LNCAP (cell line): ENCODE measurements around the gene OR9I1.

Experiments
- TF ChIP-seq, protein P1 (sequence below): fragments of 450-650 bp; IDR thresholded peaks from 2 replicates; pipeline ENCODE4 v1.5.1; 2017; ENCODE audit warnings: mild to moderate bottlenecking

Gene OR9I1, protein sequence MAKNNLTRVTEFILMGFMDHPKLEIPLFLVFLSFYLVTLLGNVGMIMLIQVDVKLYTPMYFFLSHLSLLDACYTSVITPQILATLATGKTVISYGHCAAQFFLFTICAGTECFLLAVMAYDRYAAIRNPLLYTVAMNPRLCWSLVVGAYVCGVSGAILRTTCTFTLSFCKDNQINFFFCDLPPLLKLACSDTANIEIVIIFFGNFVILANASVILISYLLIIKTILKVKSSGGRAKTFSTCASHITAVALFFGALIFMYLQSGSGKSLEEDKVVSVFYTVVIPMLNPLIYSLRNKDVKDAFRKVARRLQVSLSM

DNA sequence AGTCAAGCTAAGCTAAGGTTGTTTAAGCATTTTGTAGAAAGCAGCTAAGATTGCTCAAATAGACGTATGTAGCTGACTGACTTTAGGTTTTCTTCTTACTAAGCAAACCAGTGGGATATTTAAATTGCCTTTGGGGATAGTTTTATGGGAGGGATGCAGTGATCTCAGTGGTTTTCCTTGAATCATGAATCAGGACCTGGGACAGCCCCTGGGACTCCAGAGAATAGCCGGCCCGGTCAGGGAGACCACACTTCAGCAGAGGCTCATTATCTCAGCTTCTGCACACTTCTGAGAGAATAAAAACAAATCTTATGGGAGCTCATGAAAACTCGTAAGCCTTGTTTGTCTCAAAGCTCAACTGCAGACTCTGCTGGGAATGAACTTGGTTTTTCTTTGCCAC, at the start of gene OR9I1:
OR9I1 (minus strand) TSS at position 62 of the 400 bp plus-strand sequence. CDS start 6,086 bp downstream, outside the sequence.
- TF ChIP-seq, protein P1, sequence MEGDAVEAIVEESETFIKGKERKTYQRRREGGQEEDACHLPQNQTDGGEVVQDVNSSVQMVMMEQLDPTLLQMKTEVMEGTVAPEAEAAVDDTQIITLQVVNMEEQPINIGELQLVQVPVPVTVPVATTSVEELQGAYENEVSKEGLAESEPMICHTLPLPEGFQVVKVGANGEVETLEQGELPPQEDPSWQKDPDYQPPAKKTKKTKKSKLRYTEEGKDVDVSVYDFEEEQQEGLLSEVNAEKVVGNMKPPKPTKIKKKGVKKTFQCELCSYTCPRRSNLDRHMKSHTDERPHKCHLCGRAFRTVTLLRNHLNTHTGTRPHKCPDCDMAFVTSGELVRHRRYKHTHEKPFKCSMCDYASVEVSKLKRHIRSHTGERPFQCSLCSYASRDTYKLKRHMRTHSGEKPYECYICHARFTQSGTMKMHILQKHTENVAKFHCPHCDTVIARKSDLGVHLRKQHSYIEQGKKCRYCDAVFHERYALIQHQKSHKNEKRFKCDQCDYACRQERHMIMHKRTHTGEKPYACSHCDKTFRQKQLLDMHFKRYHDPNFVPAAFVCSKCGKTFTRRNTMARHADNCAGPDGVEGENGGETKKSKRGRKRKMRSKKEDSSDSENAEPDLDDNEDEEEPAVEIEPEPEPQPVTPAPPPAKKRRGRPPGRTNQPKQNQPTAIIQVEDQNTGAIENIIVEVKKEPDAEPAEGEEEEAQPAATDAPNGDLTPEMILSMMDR: no peak

DNA sequence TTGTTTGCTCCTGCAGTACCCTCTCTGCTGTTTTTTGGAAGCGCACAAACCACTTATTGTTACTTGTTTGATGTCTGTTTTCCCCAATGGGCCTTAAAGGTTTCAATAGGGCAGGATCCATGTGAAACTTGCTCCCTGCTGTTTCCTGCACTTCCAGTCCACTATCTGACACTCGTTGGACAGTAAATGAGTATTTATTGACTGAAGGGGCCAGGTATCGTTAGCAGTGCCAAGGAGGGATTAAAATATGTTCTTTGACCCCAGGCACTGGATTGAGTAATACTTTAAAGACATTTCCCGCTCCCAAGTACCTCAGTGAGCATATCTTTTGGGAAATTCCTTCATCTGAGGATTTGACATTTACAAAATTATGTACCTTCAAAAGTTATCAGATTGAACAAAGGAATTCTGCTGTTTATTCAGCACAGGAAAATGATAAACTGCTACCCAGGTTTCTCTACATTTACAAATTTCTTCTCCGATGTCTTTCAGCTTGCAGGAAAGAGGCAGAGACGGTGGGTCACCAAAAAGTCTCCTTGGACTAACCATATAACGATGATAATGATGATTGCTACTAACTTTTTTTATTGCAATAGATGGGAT, 40.3 kb upstream of the OR9I1 start:
- TF ChIP-seq, protein P1: no peak

DNA sequence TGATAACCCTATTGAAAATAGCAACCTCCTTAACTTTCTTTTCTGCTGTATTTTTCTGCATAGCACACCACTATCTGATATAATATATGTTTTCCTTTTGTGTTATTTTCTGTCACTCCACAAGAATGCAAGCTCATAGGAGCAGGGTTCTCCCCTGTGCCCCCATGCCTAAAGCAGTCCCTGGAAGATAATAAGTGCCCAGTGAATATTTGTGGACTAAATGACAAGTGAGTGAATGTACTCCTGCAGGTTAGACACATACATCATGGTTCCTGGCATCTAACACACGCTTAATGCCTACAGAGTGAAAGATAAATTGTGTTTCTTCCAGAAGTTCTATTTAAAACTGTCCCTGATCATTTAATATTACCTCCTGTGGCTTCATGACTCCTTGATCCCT, 39.7 kb upstream of the OR9I1 start:
- TF ChIP-seq, protein P1: no peak

DNA sequence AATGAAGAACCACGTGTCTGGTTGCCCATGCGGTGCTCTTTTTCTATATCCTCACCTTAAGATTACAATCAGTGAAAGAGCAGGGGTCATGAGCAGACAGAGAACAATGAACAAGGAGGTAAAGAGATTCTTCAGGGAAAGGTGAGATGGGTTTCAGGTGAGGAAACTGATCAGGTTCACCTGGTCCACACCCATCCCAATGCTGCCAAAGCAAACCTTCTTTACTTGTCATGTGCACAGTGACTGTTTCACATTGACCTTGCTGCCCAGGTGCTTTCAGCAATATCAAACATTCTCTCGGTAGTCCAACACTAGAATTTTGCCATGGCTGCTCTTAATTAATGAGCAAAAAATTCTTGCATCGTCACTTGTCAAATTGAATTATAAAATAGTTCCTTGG, 39.1 kb upstream of the OR9I1 start:
- TF ChIP-seq, protein P1: no peak

DNA sequence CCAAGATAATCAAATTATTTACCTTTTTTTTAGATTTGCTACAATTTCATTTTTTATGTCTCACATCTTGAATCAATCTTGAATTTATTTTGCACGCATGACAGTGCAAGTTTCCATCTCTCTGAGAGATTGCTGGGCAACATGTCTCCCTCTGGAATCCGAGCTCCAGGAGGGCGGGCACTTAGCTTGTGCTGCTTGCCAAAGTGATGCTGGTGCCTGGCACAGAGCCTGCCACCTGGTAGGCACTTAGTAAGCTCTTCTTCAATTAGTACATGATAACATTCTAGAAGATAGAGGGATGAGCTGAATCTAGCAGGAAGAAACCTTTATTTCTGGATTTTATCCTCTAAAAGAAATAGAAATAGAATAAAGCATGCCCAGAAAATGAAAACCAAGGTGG, 27.5 kb upstream of the OR9I1 start:
- TF ChIP-seq, protein P1: no peak

DNA sequence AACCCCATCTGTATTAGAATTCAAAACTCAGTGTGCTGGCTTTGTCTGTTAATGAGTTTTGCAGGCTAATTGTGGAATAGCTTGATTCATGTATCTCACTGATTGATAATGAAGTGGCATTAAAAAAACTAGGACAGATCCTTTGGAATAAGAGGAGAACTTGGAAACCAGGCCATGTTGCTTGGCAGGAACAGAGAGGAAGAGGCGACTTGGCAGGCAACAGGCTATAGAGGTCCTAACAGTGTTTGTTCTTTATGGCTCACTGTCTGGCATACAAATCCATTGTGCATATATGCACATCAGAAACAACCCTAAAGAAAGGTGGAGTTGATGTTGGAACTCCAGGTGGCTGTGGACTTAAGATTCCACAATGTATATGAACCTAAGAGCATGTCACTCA, 17.4 kb upstream of the OR9I1 start:
- TF ChIP-seq, protein P1: no peak

DNA sequence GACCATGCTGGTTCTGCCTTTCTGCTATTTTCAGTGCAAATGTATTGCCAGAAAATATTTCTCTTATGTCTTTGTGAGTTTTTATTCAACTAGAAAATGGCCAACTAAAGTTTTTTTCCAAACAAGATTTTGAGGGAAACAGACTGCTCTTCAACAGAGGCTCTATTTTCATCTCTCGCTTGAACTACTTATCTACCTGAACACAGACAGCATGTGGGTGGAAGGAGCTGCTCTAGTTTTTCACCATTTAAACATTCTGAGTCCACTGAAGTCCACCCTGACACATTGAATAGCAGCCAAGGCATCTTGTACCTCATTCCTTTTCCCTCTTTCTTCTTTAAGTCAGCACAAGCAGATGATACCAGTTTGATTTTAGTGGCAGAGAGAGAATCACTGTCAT, 9.8 kb upstream of the OR9I1 start:
- TF ChIP-seq, protein P1: no peak
